Amygdala (tissue), 56 donors: Measurements from ENCODE around the gene PXDN.
"Not testable (repeated sequence)": the region's sequence is repeated elsewhere in the genome, so short reads cannot be mapped to it uniquely, and the experiment has no call there.

Experiments used
- DNase-seq, 56 donors: peaks; one replicate each; lab custom pipeline; 2025; lab: John Stamatoyannopoulos, UW

The PXDN gene

GRCh38 chr2:1778566-1778965, 34.3 kb upstream of the PXDN start:
- no peak for DNase-seq

GRCh38 chr2:1777781-1778180, 33.5 kb upstream of the PXDN start:
- DNase-seq = no peak

- no peak for DNase-seq
Measured at GRCh38 chr2:1777156-1777555, 32.8 kb upstream of the PXDN start.

- no peak for DNase-seq
Measured at GRCh38 chr2:1775511-1776035, 31.3 kb upstream of the PXDN start.

- DNase-seq = no peak
Measured at GRCh38 chr2:1774929-1775328, 30.6 kb upstream of the PXDN start.

- no peak for DNase-seq
Measured at GRCh38 chr2:1773883-1774282, 29.6 kb upstream of the PXDN start.

- no peak for DNase-seq
Measured at GRCh38 chr2:1772471-1773267, 28.4 kb upstream of the PXDN start.

GRCh38 chr2:1771626-1772280, 27.4 kb upstream of the PXDN start:
- no peak for DNase-seq

GRCh38 chr2:1770566-1771380, 26.5 kb upstream of the PXDN start:
- DNase-seq = no peak

- DNase-seq = peak in 13 of 56 donors; percentile 4 to 45 (median 16)
Measured at GRCh38 chr2:1769703-1770422, 25.5 kb upstream of the PXDN start.

GRCh38 chr2:1767939-1768691, 23.8 kb upstream of the PXDN start:
- DNase-seq = no peak

GRCh38 chr2:1766851-1767811, 22.8 kb upstream of the PXDN start:
- no peak for DNase-seq

- DNase-seq = no peak
Measured at GRCh38 chr2:1766425-1766824, 22.1 kb upstream of the PXDN start.

- DNase-seq = not testable (repeated sequence)
Measured at GRCh38 chr2:1765201-1765600, 20.9 kb upstream of the PXDN start.

GRCh38 chr2:1759611-1759930, 15.3 kb upstream of the PXDN start:
- DNase-seq = no peak

GRCh38 chr2:1758774-1759610, 14.7 kb upstream of the PXDN start:
- peak in 1 of 56 donors; percentile 9 for DNase-seq

- DNase-seq = no peak
Measured at GRCh38 chr2:1758171-1758570, 13.9 kb upstream of the PXDN start.

GRCh38 chr2:1757567-1757966, 13.3 kb upstream of the PXDN start:
- no peak for DNase-seq
